Testis (tissue), 2 donors: ENCODE measurements around the gene GOT1.

Experiments
- POLR2A ChIP-seq: fragments of 450-650 bp; IDR thresholded peaks from one replicate; pipeline ENCODE4 v1.6.1; 2017; ENCODE audit warnings: antibody characterized with exemption, mild to moderate bottlenecking, moderate library complexity
- TF ChIP-seq, protein P1 (sequence below), 3 experiments: fragments of 450-650 bp in 2 of 3; fragments of 200-600 bp in 1 of 3; sonication (generic) in 1 of 3; IDR thresholded peaks; one replicate each; pipeline ENCODE4 v1.5.1; 2016 to 2019; ENCODE audit warnings: antibody characterized with exemption in 3 of 3, mild to moderate bottlenecking in 2 of 3, moderate library complexity in 1 of 3

GRCh38 chr10:99412099-99412498 is 18.3 kb downstream of the GOT1 start:
- TF ChIP-seq, protein P1, sequence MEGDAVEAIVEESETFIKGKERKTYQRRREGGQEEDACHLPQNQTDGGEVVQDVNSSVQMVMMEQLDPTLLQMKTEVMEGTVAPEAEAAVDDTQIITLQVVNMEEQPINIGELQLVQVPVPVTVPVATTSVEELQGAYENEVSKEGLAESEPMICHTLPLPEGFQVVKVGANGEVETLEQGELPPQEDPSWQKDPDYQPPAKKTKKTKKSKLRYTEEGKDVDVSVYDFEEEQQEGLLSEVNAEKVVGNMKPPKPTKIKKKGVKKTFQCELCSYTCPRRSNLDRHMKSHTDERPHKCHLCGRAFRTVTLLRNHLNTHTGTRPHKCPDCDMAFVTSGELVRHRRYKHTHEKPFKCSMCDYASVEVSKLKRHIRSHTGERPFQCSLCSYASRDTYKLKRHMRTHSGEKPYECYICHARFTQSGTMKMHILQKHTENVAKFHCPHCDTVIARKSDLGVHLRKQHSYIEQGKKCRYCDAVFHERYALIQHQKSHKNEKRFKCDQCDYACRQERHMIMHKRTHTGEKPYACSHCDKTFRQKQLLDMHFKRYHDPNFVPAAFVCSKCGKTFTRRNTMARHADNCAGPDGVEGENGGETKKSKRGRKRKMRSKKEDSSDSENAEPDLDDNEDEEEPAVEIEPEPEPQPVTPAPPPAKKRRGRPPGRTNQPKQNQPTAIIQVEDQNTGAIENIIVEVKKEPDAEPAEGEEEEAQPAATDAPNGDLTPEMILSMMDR (IDR thresholded peaks at IDR 0.05) = no peak
- TF ChIP-seq POLR2A = no peak
